K562 (cell line): Measurements from ENCODE around the gene CEP250. TPM values are rescaled to one million over a fixed set of nuclear protein-coding genes. Genes with fewer than 3 reads are reported as not detected.

ENCODE experiments used
- ELF2 ChIP-seq: fragments of 250-450 bp; sonication (Bioruptor Pico); IDR thresholded peaks from 2 replicates; pipeline ENCODE4 v1.5.0; 2021; ENCODE audit warnings: mild to moderate bottlenecking
- NR1H2 ChIP-seq: sonication (generic); formaldehyde crosslinking; IDR thresholded peaks from 2 replicates; pipeline ENCODE4 v1.4.0; 2020; ENCODE audit warnings: mild to moderate bottlenecking, missing genetic modification reagents
- RBM15 ChIP-seq: fragments of 200-400 bp; formaldehyde crosslinking; IDR thresholded peaks from 2 replicates; pipeline ENCODE4 v1.6.1; 2018; ENCODE audit warnings: mild to moderate bottlenecking, low read length, moderate library complexity; ENCODE audit not compliant: insufficient read depth
- RBM25 ChIP-seq: fragments of 200-400 bp; formaldehyde crosslinking; IDR thresholded peaks from 2 replicates; pipeline ENCODE4 v1.6.1; 2018; ENCODE audit warnings: low read length, low read depth, moderate library complexity; ENCODE audit not compliant: severe bottlenecking
- ZFX ChIP-seq: sonication (generic); formaldehyde crosslinking; IDR thresholded peaks from 2 replicates; pipeline ENCODE4 v1.8.0; 2022; ENCODE audit warnings: mild to moderate bottlenecking, missing genetic modification reagents, moderate library complexity
- ZNF324 ChIP-seq: fragments of 250-450 bp; sonication (Bioruptor Pico); IDR thresholded peaks from 2 replicates; pipeline ENCODE4 v1.4.0; 2020; ENCODE audit warnings: mild to moderate bottlenecking
- polyA plus RNA-seq, 8 experiments: library from polyadenylated mRNA; depleted of rRNA in 4 of 8; stranded (reverse) in 5 of 8; unstranded in 3 of 8; fragments of >200 nt; fragmentation: Nextera tagmentation in 2 of 8; fragmentation: Illumina TruSeq in 1 of 8; extraction: Ambion mirVana in 2 of 8; extraction: Trizol in 1 of 8; gene quantifications; 2 replicates each; pipeline versions ENCODE4 v1.2.1 to v1.2.3, GENCODE V29; 2011 to 2014; ENCODE audit warnings: inconsistent platforms in 1 of 8, missing spikeins in 1 of 8
- total RNA-seq, 7 experiments: library from RNA; depleted of rRNA in 6 of 7; stranded (reverse); fragments of >200 nt in 6 of 7; fragmentation: Illumina TruSeq in 2 of 7; extraction: Trizol in 2 of 7; gene quantifications; 2 replicates each; pipeline versions ENCODE4 v1.2.1 to v1.2.3, GENCODE V29; 2011 to 2021; ENCODE audit warnings: low replicate concordance in 1 of 7
- TF ChIP-seq, protein P1 (sequence below): sonication (generic); formaldehyde crosslinking; IDR thresholded peaks from 2 replicates; pipeline ENCODE4 v1.8.1; 2023; ENCODE audit warnings: mild to moderate bottlenecking, missing genetic modification reagents
- TF ChIP-seq, protein P2 (sequence below): sonication (generic); formaldehyde crosslinking; IDR thresholded peaks from 2 replicates; pipeline ENCODE4 v1.8.1; 2023; ENCODE audit warnings: mild to moderate bottlenecking, missing genetic modification reagents

Gene CEP250
- total and polyA plus RNA-seq, 9 of the 15 experiments (the other 6 are each of a cell fraction or from before 2014, with no cell fraction given) = 2.5 to 41.9 (median 20.5) TPM

DNA sequence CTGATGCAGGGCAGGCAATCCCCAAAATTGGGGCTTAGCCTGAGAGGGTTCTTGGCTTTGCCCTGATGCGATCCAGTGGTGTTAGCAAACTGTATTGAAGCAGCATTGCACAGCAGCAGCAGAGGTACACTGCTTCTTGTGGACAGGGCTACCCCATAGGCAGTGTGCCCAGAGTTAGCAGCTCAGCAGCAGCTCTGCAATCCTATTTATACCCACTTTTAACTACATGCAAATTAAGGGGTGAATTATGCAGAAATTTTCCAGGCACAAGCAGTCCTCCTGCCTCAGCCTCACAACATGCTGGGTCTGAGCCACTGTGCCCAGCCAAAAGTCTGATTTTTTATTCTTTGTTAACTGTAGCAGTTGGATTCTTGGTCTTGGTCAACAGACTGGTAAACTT is 70.2 kb downstream of the CEP250 start (continued):
- TF ChIP-seq, protein P1, sequence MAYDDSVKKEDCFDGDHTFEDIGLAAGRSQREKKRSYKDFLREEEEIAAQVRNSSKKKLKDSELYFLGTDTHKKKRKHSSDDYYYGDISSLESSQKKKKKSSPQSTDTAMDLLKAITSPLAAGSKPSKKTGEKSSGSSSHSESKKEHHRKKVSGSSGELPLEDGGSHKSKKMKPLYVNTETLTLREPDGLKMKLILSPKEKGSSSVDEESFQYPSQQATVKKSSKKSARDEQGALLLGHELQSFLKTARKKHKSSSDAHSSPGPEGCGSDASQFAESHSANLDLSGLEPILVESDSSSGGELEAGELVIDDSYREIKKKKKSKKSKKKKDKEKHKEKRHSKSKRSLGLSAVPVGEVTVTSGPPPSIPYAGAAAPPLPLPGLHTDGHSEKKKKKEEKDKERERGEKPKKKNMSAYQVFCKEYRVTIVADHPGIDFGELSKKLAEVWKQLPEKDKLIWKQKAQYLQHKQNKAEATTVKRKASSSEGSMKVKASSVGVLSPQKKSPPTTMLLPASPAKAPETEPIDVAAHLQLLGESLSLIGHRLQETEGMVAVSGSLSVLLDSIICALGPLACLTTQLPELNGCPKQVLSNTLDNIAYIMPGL = no peak
- TF ChIP-seq ZFX (CRISPR knock-in tag) (no peak), RBM15 (no peak), NR1H2 (no peak), ZNF324 (CRISPR knock-in tag) (no peak), ELF2 (CRISPR knock-in tag) (no peak), RBM25 (no peak)
- TF ChIP-seq, protein P2, sequence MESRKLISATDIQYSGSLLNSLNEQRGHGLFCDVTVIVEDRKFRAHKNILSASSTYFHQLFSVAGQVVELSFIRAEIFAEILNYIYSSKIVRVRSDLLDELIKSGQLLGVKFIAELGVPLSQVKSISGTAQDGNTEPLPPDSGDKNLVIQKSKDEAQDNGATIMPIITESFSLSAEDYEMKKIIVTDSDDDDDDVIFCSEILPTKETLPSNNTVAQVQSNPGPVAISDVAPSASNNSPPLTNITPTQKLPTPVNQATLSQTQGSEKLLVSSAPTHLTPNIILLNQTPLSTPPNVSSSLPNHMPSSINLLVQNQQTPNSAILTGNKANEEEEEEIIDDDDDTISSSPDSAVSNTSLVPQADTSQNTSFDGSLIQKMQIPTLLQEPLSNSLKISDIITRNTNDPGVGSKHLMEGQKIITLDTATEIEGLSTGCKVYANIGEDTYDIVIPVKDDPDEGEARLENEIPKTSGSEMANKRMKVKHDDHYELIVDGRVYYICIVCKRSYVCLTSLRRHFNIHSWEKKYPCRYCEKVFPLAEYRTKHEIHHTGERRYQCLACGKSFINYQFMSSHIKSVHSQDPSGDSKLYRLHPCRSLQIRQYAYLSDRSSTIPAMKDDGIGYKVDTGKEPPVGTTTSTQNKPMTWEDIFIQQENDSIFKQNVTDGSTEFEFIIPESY (CRISPR knock-in tag) = no peak
